ENCODE results near the gene CHRNA1. TPM values are rescaled to one million over a fixed set of nuclear protein-coding genes. Genes with fewer than 3 reads are reported as not detected.

The CHRNA1 gene
- total RNA-seq, 2 donors from 2014 or later: 0.43 TPM; not detected in 1

DNA sequence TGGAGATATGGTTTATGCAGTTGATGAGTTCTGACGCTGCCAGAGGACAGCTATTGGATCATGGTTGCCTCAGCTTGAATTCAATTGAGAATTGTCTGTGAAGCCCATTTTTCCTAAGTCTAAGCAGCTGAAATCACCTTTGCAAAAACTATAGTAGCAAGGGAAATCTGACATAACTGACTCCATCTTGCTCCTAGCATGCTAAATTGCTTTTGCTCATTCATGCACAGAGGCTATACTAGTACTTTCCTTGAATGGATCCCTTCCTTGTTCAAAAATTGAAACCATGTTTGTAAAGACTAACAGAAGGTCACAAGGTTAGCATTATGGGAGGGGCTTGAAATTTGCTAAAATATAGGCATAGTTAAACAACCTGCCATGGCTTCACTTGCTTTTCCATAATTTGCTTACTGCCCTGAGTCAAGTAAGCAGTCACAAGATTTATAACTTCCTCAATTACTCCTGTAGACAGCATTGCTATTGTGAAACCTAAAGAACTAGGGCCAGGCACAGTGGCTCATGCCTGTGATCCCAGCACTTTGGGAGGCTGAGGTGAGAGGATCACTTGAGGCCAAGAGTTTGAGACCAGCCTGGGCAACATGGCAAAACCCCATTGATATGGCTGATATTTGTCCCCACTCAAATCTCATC is 41.2 kb downstream of the CHRNA1 start:
- TF ChIP-seq, protein P1, sequence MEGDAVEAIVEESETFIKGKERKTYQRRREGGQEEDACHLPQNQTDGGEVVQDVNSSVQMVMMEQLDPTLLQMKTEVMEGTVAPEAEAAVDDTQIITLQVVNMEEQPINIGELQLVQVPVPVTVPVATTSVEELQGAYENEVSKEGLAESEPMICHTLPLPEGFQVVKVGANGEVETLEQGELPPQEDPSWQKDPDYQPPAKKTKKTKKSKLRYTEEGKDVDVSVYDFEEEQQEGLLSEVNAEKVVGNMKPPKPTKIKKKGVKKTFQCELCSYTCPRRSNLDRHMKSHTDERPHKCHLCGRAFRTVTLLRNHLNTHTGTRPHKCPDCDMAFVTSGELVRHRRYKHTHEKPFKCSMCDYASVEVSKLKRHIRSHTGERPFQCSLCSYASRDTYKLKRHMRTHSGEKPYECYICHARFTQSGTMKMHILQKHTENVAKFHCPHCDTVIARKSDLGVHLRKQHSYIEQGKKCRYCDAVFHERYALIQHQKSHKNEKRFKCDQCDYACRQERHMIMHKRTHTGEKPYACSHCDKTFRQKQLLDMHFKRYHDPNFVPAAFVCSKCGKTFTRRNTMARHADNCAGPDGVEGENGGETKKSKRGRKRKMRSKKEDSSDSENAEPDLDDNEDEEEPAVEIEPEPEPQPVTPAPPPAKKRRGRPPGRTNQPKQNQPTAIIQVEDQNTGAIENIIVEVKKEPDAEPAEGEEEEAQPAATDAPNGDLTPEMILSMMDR (IDR thresholded peaks at IDR 0.05): no peak
- Histone ChIP-seq H3K27me3 (no peaks in the 10 kb centered on the region), H3K9me3 (no peaks in the 10 kb centered on the region), H3K4me3 (no peak overlapping the region), H3K4me1 (no peaks in the 10 kb centered on the region), H3K27ac (no peak overlapping the region), H3K36me3 (no peaks in the 10 kb centered on the region)
- DNase-seq (ENCODE audit: low spot score): no peak

DNA sequence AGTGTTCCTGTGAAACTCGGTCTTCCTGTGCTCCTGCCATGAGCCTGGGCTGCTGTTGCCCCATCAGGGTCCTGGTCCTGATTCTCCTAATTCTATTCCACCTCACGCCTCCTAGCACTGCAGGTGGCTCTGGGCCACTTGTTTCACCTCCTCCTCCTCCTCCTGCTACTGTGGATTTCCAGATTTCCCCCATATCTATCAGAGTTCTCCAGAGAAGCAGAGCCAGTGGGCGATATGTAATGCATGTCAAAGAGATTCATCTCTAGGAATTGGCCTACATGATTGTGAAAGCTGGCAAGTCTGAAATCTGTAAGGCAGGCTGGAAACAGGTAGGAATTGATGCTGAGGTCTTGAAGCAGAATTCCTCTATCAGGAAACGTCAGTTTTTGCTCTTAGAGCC is 45.3 kb downstream of the CHRNA1 start:
- no peaks in the 10 kb centered on the region for H3K9me3 ChIP-seq
- H3K4me3 ChIP-seq: no peak overlapping the region
- no peak overlapping the region for H3K27ac ChIP-seq
- H3K4me1 ChIP-seq: no peaks in the 10 kb centered on the region
- H3K36me3 ChIP-seq: no peaks in the 10 kb centered on the region
- no peak for DNase-seq (ENCODE audit: low spot score)
- H3K27me3 ChIP-seq: no peaks in the 10 kb centered on the region
- TF ChIP-seq, protein P1 (IDR thresholded peaks at IDR 0.05): no peak

DNA sequence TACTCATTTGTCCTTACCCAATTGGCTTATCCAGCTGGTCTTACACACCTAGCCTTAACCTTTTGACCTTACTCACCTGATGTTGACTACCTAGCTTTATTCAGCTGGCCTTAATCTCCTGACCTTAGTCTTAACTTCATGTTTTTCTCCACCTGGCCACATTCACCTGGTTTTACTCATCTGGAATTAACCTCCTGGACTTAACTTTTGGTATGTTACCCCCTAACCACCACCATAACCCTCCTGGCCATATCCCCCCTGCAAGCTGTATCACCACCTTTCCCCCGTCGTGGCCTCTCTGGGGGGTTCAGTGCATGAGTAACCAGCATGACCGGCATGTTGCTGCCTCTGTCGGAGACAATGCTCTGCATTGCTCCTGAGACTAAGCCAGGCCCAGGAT is 45.7 kb downstream of the CHRNA1 start:
- no peaks in the 10 kb centered on the region for H3K27me3 ChIP-seq
- H3K27ac ChIP-seq: no peak overlapping the region
- H3K9me3 ChIP-seq: no peaks in the 10 kb centered on the region
- no peak for DNase-seq (ENCODE audit: low spot score)
- no peaks in the 10 kb centered on the region for H3K36me3 ChIP-seq
- TF ChIP-seq, protein P1 (IDR thresholded peaks at IDR 0.05): no peak
- no peak overlapping the region for H3K4me3 ChIP-seq
- H3K4me1 ChIP-seq: no peaks in the 10 kb centered on the region

DNA sequence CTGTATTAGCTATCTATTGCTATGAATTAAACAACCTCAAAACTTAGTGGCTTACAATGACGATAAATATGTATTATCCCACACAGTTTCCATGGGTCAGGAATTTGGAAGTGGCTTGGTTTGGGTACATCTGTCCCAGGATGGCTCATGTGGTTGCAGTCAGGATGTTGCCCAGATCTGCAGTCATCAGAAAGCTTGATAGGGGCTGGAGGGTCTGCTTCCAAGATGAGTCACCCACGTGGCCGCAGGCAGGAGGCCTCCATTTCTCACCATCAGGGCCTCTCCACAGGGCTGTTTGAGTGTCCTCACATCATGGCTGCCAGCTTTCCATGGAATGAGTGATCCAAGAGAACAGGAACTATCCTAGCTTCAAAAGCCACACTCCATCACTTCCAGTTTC is 46.4 kb downstream of the CHRNA1 start:
- H3K27ac ChIP-seq: no peak overlapping the region
- DNase-seq (ENCODE audit: low spot score): no peak
- H3K4me3 ChIP-seq: no peak overlapping the region
- H3K27me3 ChIP-seq: no peaks in the 10 kb centered on the region
- no peaks in the 10 kb centered on the region for H3K36me3 ChIP-seq
- no peaks in the 10 kb centered on the region for H3K4me1 ChIP-seq
- no peaks in the 10 kb centered on the region for H3K9me3 ChIP-seq
- TF ChIP-seq, protein P1 (IDR thresholded peaks at IDR 0.05): no peak

DNA sequence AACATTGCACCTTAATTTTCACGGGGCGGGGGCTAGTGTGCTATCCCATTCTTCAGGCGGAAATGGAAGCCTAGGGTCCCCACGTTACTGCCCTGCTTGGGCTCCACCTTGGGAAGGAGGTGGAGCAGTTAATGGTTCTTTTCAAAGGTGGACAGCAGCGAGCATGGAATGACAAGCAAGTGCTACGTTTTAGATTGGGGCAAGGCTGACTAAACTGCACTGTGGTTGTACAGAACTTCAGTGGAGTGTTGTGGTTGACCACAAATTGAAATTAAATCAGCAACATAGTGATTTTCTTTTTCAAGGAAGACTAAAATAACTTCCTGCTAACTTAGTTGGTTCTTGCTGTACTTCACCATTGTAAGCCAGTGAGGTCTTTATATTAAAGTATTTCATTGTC is 47.0 kb downstream of the CHRNA1 start:
- no peak for DNase-seq (ENCODE audit: low spot score)

More for the DNA sequence above, 47.0 kb downstream of the CHRNA1 start:
- Histone ChIP-seq H3K36me3 (no peaks in the 10 kb centered on the region), H3K4me3 (no peak overlapping the region), H3K27me3 (no peaks in the 10 kb centered on the region), H3K9me3 (no peaks in the 10 kb centered on the region), H3K4me1 (no peaks in the 10 kb centered on the region), H3K27ac (no peak overlapping the region)
- TF ChIP-seq, protein P1 (IDR thresholded peaks at IDR 0.05): no peak
